ENCODE measurements around the gene PPP1R18.
"Not testable (repeated sequence)": the region's sequence is repeated elsewhere in the genome, so short reads cannot be mapped to it uniquely, and the experiment has no call there.

The PPP1R18 gene

GRCh38 chr6:30719356-30719755 is 32.9 kb upstream of the PPP1R18 start:
- DNase-seq, result no peak

DNA sequence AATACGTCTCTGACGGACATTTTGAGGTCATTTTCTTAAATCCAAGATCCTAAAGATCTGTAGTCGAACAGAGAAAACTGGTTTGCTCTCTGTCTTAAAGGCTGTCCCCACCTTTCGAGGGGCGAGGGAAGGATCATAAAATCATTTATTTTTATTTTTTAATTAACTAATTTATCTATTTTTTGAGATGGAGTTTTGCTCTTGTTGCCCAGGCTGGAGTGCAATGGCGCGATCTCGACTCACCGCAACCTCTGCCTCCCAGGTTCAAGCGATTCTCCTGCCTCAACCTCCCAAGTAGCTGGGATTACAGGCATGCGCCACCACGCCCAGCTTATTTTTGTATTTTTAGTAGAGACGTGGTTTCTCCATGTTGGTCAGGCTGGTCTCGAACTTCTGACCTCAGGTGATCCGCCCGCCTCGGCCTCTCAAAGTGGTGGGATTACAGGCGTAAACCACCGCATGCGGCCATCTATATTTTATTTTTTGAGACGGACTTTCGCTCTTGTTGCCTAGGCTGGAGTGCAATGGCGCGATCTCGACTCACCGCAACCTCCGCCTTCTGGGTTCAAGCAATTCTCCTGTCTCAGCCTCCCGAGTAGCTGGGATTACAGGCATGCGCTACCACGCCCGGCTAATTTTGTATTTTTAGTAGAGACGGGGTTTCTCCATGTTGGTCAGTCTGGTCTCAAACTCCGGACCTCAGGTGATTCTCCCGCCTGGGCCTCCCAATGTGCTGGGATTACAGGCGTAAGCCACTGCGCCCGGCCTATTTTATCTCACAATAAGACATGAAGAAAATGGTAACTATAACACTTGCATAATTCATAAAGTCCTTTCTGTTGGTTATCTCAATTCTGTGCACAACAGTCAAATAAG is 31.6 kb upstream of the PPP1R18 start:
- not testable (repeated sequence) for DNase-seq

DNA sequence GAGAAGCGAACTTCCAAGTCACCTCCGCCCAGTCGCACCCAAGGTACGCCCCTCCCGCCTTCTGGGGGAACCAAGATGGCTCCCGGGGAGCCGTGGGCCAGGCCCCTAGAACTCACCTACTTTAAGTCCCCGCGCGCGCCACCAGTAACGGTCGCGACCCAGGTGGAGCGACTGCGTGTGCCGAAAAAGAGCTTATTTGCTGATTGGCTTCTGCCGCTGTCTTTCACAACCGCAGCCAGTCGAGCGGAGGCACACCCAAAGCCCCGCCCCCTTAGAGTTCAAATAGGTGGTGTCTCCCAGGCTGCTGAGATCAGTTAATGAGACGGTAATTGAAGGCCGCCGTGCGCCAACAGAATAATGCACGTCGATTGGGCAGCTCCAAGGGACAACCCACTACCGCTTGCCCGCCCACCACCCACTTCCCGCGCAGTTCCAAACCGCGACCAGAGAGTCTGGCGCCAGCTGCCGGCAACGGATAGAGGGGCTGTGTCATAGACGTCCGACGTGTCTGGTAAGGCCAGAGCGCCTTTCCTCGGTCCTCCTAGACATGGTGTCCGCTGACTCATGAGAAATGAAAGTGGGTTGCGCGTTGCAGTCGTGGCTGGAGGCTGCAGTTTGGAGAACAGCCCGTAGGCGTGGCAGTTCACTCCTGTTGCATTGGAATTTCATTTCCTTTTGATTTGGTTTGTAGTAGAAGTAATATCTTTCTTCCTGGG is 30.8 kb upstream of the PPP1R18 start, which contains the start of gene MDC1:
Gene MDC1 (minus strand): TSS at position 153 of the 716 bp plus-strand sequence. CDS start 2,106 bp downstream, outside the sequence.
- DNase-seq, result peak; percentile 100

DNA sequence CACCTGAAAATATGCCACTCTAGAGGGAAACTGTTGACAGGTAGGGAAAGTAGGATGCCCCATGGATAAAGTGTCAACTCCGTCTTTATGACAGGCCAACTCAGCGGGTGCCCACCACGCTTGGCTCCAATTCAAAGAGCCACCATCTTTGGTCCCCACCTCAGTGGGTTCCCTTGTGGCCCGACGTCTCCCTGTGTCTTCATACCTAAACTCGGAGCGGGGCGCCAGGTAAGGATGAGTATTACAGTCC is 30.4 kb upstream of the PPP1R18 start:
- DNase-seq, result no peak

GRCh38 chr6:30714263-30714662 is 27.8 kb upstream of the PPP1R18 start:
- DNase-seq, result no peak

GRCh38 chr6:30712441-30712945 is 26.0 kb upstream of the PPP1R18 start:
- no peak for DNase-seq

DNA sequence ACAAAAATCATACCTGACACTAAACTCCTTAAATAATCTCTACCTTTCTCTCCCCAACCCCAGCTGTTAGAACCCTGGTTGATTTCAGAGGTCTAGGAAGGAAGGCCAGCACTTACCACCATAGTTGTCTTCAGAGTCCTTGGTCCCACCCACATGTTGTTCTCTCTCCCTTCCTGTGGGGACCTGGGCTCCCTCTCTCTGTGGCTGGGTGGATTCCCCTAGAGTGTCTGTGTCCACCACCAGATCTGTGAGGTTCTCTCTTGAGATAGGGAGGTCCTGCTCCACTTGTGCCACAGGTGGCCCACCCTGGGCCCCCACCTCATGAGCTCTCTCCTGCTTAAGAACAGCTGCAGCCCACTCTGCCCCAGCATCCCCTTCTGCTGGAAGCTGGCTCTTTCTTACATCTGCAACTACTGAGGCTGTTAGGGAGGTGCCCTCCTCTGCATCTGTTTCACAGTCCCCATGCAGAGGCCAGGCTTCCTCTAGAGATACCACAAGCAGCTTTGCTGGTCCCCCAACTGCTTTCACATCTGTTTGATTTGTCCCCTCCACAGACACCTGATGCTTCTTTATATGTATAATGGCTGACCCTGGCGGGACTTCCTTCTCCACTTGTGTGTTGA is 25.4 kb upstream of the PPP1R18 start:
- no peak for DNase-seq

DNA sequence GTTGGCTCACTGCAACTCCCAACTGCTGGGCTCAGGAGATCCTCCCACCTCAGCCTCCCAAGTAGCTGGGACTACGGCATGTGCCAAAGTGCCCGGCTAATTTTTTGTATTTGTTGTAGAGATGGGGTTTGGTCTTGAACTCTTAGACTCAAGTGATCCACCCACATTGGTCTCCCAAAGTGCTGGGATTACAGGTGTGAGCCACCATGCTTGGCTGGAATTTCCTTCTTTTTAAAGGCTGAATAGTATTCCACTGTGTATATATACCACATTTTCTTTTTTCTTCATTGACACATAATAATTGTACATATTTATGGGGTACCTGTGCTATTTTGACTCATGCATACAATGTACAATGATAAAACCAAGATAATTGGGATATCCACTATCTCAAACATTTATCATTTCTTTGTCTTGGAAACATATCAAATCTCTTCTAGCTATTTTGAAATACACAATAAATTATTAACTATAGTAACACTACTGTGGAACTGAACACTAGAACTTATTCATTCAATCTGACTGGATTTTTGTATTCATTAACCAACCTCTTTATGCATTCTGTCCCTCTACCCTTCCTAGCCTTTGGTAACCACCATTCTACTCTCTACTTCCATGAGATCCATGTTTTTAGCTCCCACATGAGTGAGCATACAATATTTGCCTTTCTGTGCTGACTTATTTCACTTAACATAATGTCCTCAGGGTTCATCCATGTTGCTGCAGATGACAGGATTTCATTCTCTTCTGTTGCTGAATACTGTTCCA is 22.8 kb upstream of the PPP1R18 start:
- DNase-seq, result no peak

DNA sequence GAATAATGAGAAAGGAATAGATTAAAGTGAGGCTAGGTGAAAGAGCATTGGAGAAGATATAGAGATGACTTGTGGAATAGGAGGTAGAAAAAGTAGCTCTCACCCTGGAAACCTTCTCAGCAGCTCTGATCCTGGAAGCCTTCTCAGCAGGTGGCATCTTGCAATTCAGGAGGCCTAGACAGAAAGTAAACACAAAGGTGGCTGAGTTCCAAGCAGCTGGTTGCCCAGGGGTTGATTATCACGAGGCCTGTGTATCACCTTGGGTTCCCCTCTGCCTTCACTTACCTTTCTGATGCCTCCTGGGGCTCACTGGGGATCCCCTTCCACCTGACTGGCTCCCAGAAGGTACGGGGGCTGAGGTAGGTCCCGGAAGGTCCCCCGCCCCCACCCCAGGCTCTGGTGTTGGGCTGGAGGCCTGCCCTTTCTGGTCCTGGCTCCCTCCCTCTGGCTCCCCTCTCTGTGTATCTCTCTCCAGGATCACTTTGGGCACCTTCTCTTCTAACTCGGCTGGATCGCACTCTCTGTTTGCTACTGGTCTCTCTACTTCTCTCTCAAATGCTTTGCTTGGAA is 20.9 kb upstream of the PPP1R18 start:
- DNase-seq, result no peak

DNA sequence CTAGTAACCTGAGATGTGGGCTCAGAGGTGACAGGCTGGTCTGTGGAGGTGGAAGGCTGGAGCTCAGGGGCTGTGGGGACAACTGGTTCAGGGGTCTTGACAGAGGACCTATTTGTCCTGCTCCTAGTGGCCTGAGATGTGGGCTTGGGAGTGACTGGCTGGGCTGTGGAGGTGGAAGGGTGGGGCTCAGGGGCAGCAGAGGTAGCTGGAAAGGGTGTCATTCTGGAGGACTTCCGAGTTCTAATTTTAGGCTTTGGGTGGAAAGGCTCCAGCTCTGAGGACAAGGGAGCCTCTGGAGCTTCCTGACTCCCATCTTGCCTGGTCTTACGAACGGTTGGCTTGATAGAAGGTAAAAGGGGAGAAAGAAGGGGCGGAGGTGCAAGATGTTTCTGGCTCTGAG is 19.2 kb upstream of the PPP1R18 start:
- DNase-seq, result no peak

GRCh38 chr6:30703821-30704220 is 17.4 kb upstream of the PPP1R18 start:
- DNase-seq, result no peak

- DNase-seq, result no peak
Measured at GRCh38 chr6:30703011-30703410, 16.6 kb upstream of the PPP1R18 start.

GRCh38 chr6:30700340-30700739 is 13.9 kb upstream of the PPP1R18 start:
- no peak for DNase-seq

DNA sequence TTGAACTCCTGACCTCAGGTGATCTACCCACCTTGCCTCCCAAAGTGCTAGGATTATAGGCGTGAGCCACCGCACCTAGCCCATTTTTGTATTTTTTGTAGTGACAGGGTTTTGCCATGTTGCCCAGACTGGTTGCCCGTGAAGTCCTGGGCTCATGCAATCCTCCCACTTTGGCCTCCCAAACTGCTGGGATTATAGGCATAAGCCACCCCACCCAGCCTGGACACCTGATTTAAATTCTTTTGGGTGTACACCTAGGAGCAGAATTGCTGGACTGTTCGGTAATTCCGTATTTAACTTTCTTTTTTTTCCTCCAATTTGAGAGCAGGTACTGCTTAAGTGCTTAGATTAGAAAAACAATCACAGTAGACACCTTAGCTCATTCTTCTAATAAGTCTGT is 10.0 kb upstream of the PPP1R18 start:
- DNase-seq, result no peak

DNA sequence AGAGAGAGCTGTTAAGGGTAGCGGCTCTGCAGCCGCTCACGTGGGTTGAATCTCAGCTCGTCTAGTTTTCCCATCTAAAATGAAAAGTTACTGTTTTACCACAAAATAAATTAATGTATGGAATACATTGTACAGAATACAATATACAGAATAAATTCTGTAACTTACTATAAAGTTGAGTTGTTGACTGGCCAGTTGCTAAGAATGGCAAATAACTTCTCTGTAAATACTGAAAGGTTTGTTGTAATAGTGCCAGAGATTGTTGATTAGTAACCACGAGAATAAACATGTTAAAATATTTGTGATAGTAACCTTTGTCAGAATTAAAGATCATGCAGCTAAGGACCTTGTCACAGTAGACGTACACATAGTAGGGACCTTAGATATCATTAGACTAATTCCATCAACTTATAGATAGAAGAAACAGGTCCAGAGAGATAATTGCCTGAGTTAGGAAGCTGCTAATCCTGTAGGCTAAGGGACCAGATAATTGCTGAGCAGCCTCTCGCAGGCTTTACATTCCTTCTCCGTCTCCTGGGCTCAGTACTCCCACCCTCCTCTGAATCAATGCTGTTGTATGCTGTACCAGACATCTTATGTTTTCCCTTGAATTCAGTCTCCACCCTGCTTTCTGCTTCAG is 4.9 kb upstream of the PPP1R18 start:
- DNase-seq, result no peak

- DNase-seq, result peak; percentile 62
Measured at GRCh38 chr6:30690403-30691207, 4.2 kb upstream of the PPP1R18 start, which contains the start of gene NRM. Gene NRM (minus strand): TSS chr6:30690984. CDS start chr6:30690974, 10 bp downstream.

GRCh38 chr6:30689985-30690384 is 3.5 kb upstream of the PPP1R18 start:
- DNase-seq, result no peak

GRCh38 chr6:30689022-30689865 is 2.8 kb upstream of the PPP1R18 start:
- DNase-seq, result no peak

- DNase-seq, result peak; percentile 40
Measured at GRCh38 chr6:30688569-30688968, 2.1 kb upstream of the PPP1R18 start.

Data from CD4-positive, alpha-beta T cell treated with Interferon gamma for 1 hour (primary cell).